GM23248 (cell line): ENCODE data around the gene KCNK6. TPM values are rescaled to one million over a fixed set of nuclear protein-coding genes. Genes with fewer than 3 reads are reported as not detected.
A peak's percentile ranks its signal among the peaks of the same experiment; 100 is the strongest.

Source experiments
- DNase-seq: peaks from one replicate; pipeline ENCODE4 v3.0.0-alpha.2; 2015
- H2AFZ ChIP-seq: fragments of 200-600 bp; sonication (generic); 2 replicates; pipeline ENCODE4 v1.6.1; 2016; ENCODE audit warnings: antibody characterized with exemption
- H3F3A ChIP-seq: fragments of 200-600 bp; sonication (generic); 2 replicates; pipeline ENCODE4 v1.6.1; 2016; ENCODE audit warnings: mild to moderate bottlenecking, antibody characterized with exemption, mixed run types; ENCODE audit not compliant: insufficient read depth
- H3K27ac ChIP-seq: fragments of 200-600 bp; sonication (generic); 2 replicates; pipeline ENCODE4 v1.5.1; 2016; ENCODE audit warnings: mild to moderate bottlenecking
- H3K27me3 ChIP-seq: fragments of 200-600 bp; sonication (generic); replicated peaks from 2 replicates; pipeline ENCODE4 v1.6.1; 2016; ENCODE audit warnings: mild to moderate bottlenecking; ENCODE audit not compliant: insufficient read depth
- H3K36me3 ChIP-seq: fragments of 200-600 bp; sonication (generic); 2 replicates; pipeline ENCODE4 v1.6.1; 2016; ENCODE audit warnings: low read depth, mild to moderate bottlenecking
- H3K4me1 ChIP-seq: fragments of 200-600 bp; sonication (generic); 2 replicates; pipeline ENCODE4 v1.6.1; 2016; ENCODE audit warnings: mild to moderate bottlenecking; ENCODE audit not compliant: insufficient read depth
- H3K4me2 ChIP-seq: fragments of 200-600 bp; sonication (generic); one replicate; pipeline ENCODE4 v1.6.1; 2016; ENCODE audit warnings: mild to moderate bottlenecking; ENCODE audit not compliant: unreplicated experiment
- H3K4me3 ChIP-seq: fragments of 200-600 bp; sonication (generic); 2 replicates; pipeline ENCODE4 v1.5.1; 2016; ENCODE audit warnings: mild to moderate bottlenecking
- H3K79me2 ChIP-seq: fragments of 200-600 bp; sonication (generic); 2 replicates; pipeline ENCODE4 v1.6.1; 2016; ENCODE audit warnings: mild to moderate bottlenecking; ENCODE audit not compliant: insufficient read depth
- H3K9ac ChIP-seq: fragments of 200-600 bp; sonication (generic); 2 replicates; pipeline ENCODE4 v1.6.1; 2016; ENCODE audit warnings: mild to moderate bottlenecking
- H3K9me2 ChIP-seq: fragments of 200-600 bp; sonication (generic); 2 replicates; pipeline ENCODE4 v1.6.1; 2016; ENCODE audit warnings: mixed run types, mild to moderate bottlenecking, moderate library complexity; ENCODE audit not compliant: insufficient read depth
- H3K9me3 ChIP-seq: fragments of 200-600 bp; sonication (generic); one replicate; pipeline ENCODE4 v1.6.1; 2017; ENCODE audit warnings: low read depth
- H4K20me1 ChIP-seq: fragments of 200-600 bp; sonication (generic); 2 replicates; pipeline ENCODE4 v1.6.0; 2016; ENCODE audit not compliant: insufficient read depth
- EZH2 ChIP-seq: fragments of 200-600 bp; sonication (generic); IDR thresholded peaks from 2 replicates; pipeline ENCODE4 v1.6.1; 2018; ENCODE audit warnings: antibody characterized with exemption, mild to moderate bottlenecking; ENCODE audit not compliant: insufficient read depth, poor library complexity, severe bottlenecking
- EZH2phosphoT487 ChIP-seq: fragments of 200-600 bp; sonication (generic); IDR thresholded peaks from 2 replicates; pipeline ENCODE4 v1.6.1; 2018; ENCODE audit warnings: antibody characterized with exemption, moderate library complexity, mild to moderate bottlenecking, low read depth; ENCODE audit not compliant: insufficient read depth
- WGBS, 2 experiments: methylation state at CpG; one replicate each; pipeline ENCODE4 v1.1.6; 2015 to 2017; ENCODE audit warnings: low lambda C conversion rate in 2 of 2, low coverage in 1 of 2; ENCODE audit errors: missing lambda C conversion rate in 2 of 2; 5-methylcytosine and 5-hydroxymethylcytosine counted together
- in situ Hi-C: fragments of 300-500 bp; cut with MboI; formaldehyde crosslinking; loops from 2 replicates; pipeline ENCODE4 v1.15.0; 2020
- polyA plus RNA-seq: library from polyadenylated mRNA; unstranded; fragments of >200 nt; fragmentation: Nextera tagmentation; extraction: Ambion mirVana; gene quantifications from 2 replicates; pipeline ENCODE4 v1.2.1, GENCODE V29; 2016
- total RNA-seq: library from RNA; depleted of rRNA; stranded (reverse); fragments of >200 nt; shearing (Covaris generic); gene quantifications from 2 replicates; pipeline ENCODE4 v1.2.3, GENCODE V29; 2014

KCNK6 gene
- total and polyA plus RNA-seq, 2 experiments from 2014 or later: 12.1 to 15.5 TPM

GRCh38 chr19:38315657-38316476 is 3.8 kb upstream of the KCNK6 start, which contains the start of gene YIF1B:
Gene YIF1B, minus strand, starts transcription at chr19:38315947. Its CDS starts 30 bp downstream, at chr19:38315917.
- in situ Hi-C loops: no loop called here
- Histone ChIP-seq H3K9ac (peak within 1 kb of the TSS; percentile 86), H3K4me1 (peaks cover 2% of the 10 kb centered on the region; the same call in 1 of the 2 replicates), H3K36me3 (no peaks in the 10 kb centered on the region), H3K27me3 (no peaks in the 10 kb centered on the region), H3K4me3 (peak within 1 kb of the TSS; percentile 83), H3K27ac (peak within 1 kb of the TSS; percentile 58), H3K9me2 (no peaks in the 10 kb centered on the region), H2AFZ (peak within 1 kb of the TSS; percentile 89), H4K20me1 (no peaks in the 10 kb centered on the region), H3K9me3 (no peaks in the 10 kb centered on the region), H3K79me2 (peaks cover 62% of the 10 kb centered on the region), H3F3A (0 out of 2 replicates have a peak, but pooled peaks cover under 1% of the 10 kb centered on the region), H3K4me2 (peak within 1 kb of the TSS; percentile 100)
- WGBS, 2 experiments: 3 to 6% methylated on average over 18 to 51 of the region's 64 CpGs
- no peak for TF ChIP-seq EZH2phosphoT487
- peak; percentile 99 for DNase-seq

GRCh38 chr19:38316477-38317067 is 3.1 kb upstream of the KCNK6 start:
- TF ChIP-seq EZH2: no peak
- no peak for TF ChIP-seq EZH2phosphoT487
- peak overlapping the region; percentile 72 for H3K9ac ChIP-seq
- peak overlapping the region; percentile 49 for H3K4me3 ChIP-seq
- H3F3A ChIP-seq: peaks cover 7% of the 10 kb centered on the region; the same call in 1 of the 2 replicates
- no peak for DNase-seq
- H3K27me3 ChIP-seq: no peaks in the 10 kb centered on the region
- H3K79me2 ChIP-seq: peaks cover 63% of the 10 kb centered on the region
- peaks cover 9% of the 10 kb centered on the region for H3K4me1 ChIP-seq
- H3K4me2 ChIP-seq: peak overlapping the region; percentile 29
- H4K20me1 ChIP-seq: no peaks in the 10 kb centered on the region
- H3K27ac ChIP-seq: peak overlapping the region; percentile 58
- no peaks in the 10 kb centered on the region for H3K36me3 ChIP-seq
- H2AFZ ChIP-seq: peak overlapping the region; percentile 75
- WGBS, 2 experiments: 38% methylated on average over 8 of the region's 8 CpGs
- no peaks in the 10 kb centered on the region for H3K9me2 ChIP-seq
- no peaks in the 10 kb centered on the region for H3K9me3 ChIP-seq
- in situ Hi-C loops: no loop called here

- no peak overlapping the region for H3K9ac ChIP-seq
- no peak overlapping the region for H3K4me2 ChIP-seq
- H2AFZ ChIP-seq: no peak overlapping the region
- WGBS, 2 experiments: 87 to 90% methylated on average over 11 of the region's 11 CpGs
- in situ Hi-C loops: no loop called here
- no peak overlapping the region for H3K27ac ChIP-seq
- H3K9me3 ChIP-seq: no peaks in the 10 kb centered on the region
- H4K20me1 ChIP-seq: peaks cover 1% of the 10 kb centered on the region; the same call in 1 of the 2 replicates
- no peak for DNase-seq
- no peaks in the 10 kb centered on the region for H3K27me3 ChIP-seq
- TF ChIP-seq EZH2 (no peak), EZH2phosphoT487 (no peak)
- peaks cover 8% of the 10 kb centered on the region; the same call in 1 of the 2 replicates for H3F3A ChIP-seq
- H3K9me2 ChIP-seq: no peaks in the 10 kb centered on the region
- no peaks in the 10 kb centered on the region for H3K36me3 ChIP-seq
- no peak overlapping the region for H3K4me3 ChIP-seq
- peaks cover 62% of the 10 kb centered on the region for H3K79me2 ChIP-seq
- H3K4me1 ChIP-seq: peaks cover 13% of the 10 kb centered on the region
Observed at GRCh38 chr19:38317104-38317612, 2.5 kb upstream of the KCNK6 start.

- Histone ChIP-seq H3K9me3 (no peaks in the 10 kb centered on the region), H3K9me2 (no peaks in the 10 kb centered on the region), H3K27ac (no peak overlapping the region), H2AFZ (no peak overlapping the region), H3K9ac (no peak overlapping the region), H4K20me1 (peaks cover 4% of the 10 kb centered on the region; the same call in 1 of the 2 replicates), H3K79me2 (peaks cover 61% of the 10 kb centered on the region), H3F3A (peaks cover 8% of the 10 kb centered on the region; the same call in 1 of the 2 replicates), H3K4me3 (no peak overlapping the region), H3K4me1 (peaks cover 16% of the 10 kb centered on the region), H3K4me2 (no peak overlapping the region), H3K27me3 (no peaks in the 10 kb centered on the region), H3K36me3 (no peaks in the 10 kb centered on the region)
- whole genome bisulfite sequencing, 2 experiments: 81 to 84% methylated on average over 6 of the region's 6 CpGs
- in situ Hi-C loops: no loop called here
- no peak for TF ChIP-seq EZH2phosphoT487
- TF ChIP-seq EZH2: no peak
- no peak for DNase-seq
Observed at GRCh38 chr19:38318660-38319059, 985 bp upstream of the KCNK6 start.
